ENCODE data around the gene L3MBTL4.

DNA sequence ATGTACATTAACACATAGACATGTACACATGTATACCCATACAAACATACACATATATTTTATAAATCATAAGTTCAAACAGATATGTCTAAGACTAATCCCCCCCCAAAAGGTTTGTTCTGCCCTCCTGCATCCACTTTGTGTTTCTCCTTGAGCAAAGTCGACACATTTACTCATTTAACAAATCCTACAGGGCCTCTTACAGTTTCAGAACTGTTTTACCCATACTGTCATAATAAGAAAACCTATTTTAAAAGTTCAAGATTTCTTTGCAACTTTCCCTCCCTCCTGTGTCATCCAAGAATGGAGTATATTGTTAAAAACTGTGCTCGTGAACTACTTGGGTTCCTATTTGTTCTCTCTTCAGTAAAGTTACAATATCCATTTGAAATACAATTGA lies 166.7 kb downstream of the L3MBTL4 start:
- TF ChIP-seq EZH2 (IDR thresholded peaks at IDR 0.05; ENCODE audit: low read depth): no peak
- TF ChIP-seq, protein P1, sequence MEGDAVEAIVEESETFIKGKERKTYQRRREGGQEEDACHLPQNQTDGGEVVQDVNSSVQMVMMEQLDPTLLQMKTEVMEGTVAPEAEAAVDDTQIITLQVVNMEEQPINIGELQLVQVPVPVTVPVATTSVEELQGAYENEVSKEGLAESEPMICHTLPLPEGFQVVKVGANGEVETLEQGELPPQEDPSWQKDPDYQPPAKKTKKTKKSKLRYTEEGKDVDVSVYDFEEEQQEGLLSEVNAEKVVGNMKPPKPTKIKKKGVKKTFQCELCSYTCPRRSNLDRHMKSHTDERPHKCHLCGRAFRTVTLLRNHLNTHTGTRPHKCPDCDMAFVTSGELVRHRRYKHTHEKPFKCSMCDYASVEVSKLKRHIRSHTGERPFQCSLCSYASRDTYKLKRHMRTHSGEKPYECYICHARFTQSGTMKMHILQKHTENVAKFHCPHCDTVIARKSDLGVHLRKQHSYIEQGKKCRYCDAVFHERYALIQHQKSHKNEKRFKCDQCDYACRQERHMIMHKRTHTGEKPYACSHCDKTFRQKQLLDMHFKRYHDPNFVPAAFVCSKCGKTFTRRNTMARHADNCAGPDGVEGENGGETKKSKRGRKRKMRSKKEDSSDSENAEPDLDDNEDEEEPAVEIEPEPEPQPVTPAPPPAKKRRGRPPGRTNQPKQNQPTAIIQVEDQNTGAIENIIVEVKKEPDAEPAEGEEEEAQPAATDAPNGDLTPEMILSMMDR (conservative IDR thresholded peaks at IDR 0.05): no peak
